Measurements from ENCODE around the gene SLC35F1. TPM values are rescaled to one million over a fixed set of nuclear protein-coding genes. Genes with fewer than 3 reads are reported as not detected.

Gene SLC35F1
- total RNA-seq, 1 experiment from 2014 or later: 4.3 TPM

GRCh38 chr6:118288355-118289124 is 381.5 kb downstream of the SLC35F1 start:
- no peak overlapping the region for H3K4me2 ChIP-seq (ENCODE audit: insufficient read depth, insufficient read length, low read length)
- no peak overlapping the region for H3K9ac ChIP-seq (ENCODE audit: extremely low read depth, insufficient read length, low read length)
- H2AFZ ChIP-seq (ENCODE audit: low read length): no peak overlapping the region
- no CpG with 5 or more reads among the region's 2 CpGs for WGBS (ENCODE audit: extremely low coverage, insufficient read length, low lambda C conversion rate)
- no peak overlapping the region for H3K4me3 Mint-ChIP-seq
- no peak overlapping the region for H4K91ac ChIP-seq (ENCODE audit: insufficient read length, low read depth, low read length)
- H3K9me3 ChIP-seq (ENCODE audit: control insufficient read depth, low read depth, low read length): no peaks in the 10 kb centered on the region
- TF ChIP-seq CTCF (conservative IDR thresholded peaks at IDR 0.05): no peak
- no peak overlapping the region for H4K8ac ChIP-seq (replicated peaks; ENCODE audit: insufficient read length, low read depth, low read length)
- no peak overlapping the region for H3K14ac ChIP-seq (ENCODE audit: insufficient read depth, low read length)
- no peak overlapping the region for H4K5ac ChIP-seq (ENCODE audit: insufficient read length, low read depth, low read length)
- H2BK15ac ChIP-seq (ENCODE audit: low read depth, low read length): no peak overlapping the region
- H2BK12ac ChIP-seq (ENCODE audit: insufficient read length, low read depth, low read length): no peak overlapping the region
- no peaks in the 10 kb centered on the region for H3K23me2 ChIP-seq (ENCODE audit: insufficient read length, low read depth, low read length, poor library complexity, severe bottlenecking)
- H3T11ph ChIP-seq (ENCODE audit: low read length): no peak overlapping the region
- H3K27me3 Mint-ChIP-seq (ENCODE audit: low read depth): no peaks in the 10 kb centered on the region
- peaks cover 12 to 14% of the 10 kb centered on the region in 2 experiments for H3K4me1 Mint-ChIP-seq
- no peak overlapping the region for H3K18ac ChIP-seq (ENCODE audit: insufficient read length, low read depth, low read length)
- no peak overlapping the region for H3K23ac ChIP-seq (ENCODE audit: insufficient read length, low read depth, low read length)
- peaks cover 0 to 5% (median 5%) of the 10 kb centered on the region in 3 experiments; a peak in 4 of 7 replicates for H3K36me3 Mint-ChIP-seq (ENCODE audit: insufficient read depth in 1 of 3, low read depth in 3 of 3)
- H2BK20ac ChIP-seq (ENCODE audit: low read depth, low read length, poor library complexity, severe bottlenecking): no peak overlapping the region
- no peak overlapping the region for H2BK120ac ChIP-seq (ENCODE audit: low read depth, low read length, poor library complexity, severe bottlenecking)
- H3K79me2 ChIP-seq (ENCODE audit: insufficient read depth, low read length): no peaks in the 10 kb centered on the region
- H4K20me1 ChIP-seq (ENCODE audit: control insufficient read depth, insufficient read depth, insufficient read length): no peaks in the 10 kb centered on the region
- H3K79me1 ChIP-seq (ENCODE audit: insufficient read depth, low read depth, low read length, poor library complexity, severe bottlenecking): no peaks in the 10 kb centered on the region
- peak overlapping the region in 2 of 3 experiments; percentile 19 to 70; a peak in 4 of 7 replicates for H3K27ac Mint-ChIP-seq
- H3K4me1 ChIP-seq (ENCODE audit: insufficient read depth, low read length): no peaks in the 10 kb centered on the region; the same call in 1 of the 2 replicates
- no peak overlapping the region for H3K56ac ChIP-seq (ENCODE audit: insufficient read length, low read depth, low read length)
- no peak overlapping the region for H3K27ac ChIP-seq (ENCODE audit: insufficient read length, low read depth, low read length)
- no peak for DNase-seq
- H3K27me3 ChIP-seq (ENCODE audit: insufficient read depth, low read length): no peaks in the 10 kb centered on the region
- H2AK5ac ChIP-seq (ENCODE audit: insufficient read length, low read length): no peak overlapping the region
- H3K4ac ChIP-seq (ENCODE audit: low read depth, low read length): no peak overlapping the region
- H2BK5ac ChIP-seq (ENCODE audit: insufficient read length, low read length): no peak overlapping the region
- H3K9me3 Mint-ChIP-seq: peaks cover 4 to 10% of the 10 kb centered on the region in 2 experiments; a peak in 4 of 5 replicates
